ENCODE data around the gene OR2Z1.

GRCh38 chr19:8724276-8724675 lies 2.8 kb downstream of the OR2Z1 start:
- TF ChIP-seq, protein P1, sequence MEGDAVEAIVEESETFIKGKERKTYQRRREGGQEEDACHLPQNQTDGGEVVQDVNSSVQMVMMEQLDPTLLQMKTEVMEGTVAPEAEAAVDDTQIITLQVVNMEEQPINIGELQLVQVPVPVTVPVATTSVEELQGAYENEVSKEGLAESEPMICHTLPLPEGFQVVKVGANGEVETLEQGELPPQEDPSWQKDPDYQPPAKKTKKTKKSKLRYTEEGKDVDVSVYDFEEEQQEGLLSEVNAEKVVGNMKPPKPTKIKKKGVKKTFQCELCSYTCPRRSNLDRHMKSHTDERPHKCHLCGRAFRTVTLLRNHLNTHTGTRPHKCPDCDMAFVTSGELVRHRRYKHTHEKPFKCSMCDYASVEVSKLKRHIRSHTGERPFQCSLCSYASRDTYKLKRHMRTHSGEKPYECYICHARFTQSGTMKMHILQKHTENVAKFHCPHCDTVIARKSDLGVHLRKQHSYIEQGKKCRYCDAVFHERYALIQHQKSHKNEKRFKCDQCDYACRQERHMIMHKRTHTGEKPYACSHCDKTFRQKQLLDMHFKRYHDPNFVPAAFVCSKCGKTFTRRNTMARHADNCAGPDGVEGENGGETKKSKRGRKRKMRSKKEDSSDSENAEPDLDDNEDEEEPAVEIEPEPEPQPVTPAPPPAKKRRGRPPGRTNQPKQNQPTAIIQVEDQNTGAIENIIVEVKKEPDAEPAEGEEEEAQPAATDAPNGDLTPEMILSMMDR (IDR thresholded peaks at IDR 0.05; ENCODE audit: low read depth, low read length, poor library complexity, severe bottlenecking): no peak
- no peak for TF ChIP-seq EZH2phosphoT487 (IDR thresholded peaks at IDR 0.05; ENCODE audit: borderline replicate concordance, low read length)
